ENCODE measurements around the gene OPHN1.

- TF ChIP-seq, protein P1, sequence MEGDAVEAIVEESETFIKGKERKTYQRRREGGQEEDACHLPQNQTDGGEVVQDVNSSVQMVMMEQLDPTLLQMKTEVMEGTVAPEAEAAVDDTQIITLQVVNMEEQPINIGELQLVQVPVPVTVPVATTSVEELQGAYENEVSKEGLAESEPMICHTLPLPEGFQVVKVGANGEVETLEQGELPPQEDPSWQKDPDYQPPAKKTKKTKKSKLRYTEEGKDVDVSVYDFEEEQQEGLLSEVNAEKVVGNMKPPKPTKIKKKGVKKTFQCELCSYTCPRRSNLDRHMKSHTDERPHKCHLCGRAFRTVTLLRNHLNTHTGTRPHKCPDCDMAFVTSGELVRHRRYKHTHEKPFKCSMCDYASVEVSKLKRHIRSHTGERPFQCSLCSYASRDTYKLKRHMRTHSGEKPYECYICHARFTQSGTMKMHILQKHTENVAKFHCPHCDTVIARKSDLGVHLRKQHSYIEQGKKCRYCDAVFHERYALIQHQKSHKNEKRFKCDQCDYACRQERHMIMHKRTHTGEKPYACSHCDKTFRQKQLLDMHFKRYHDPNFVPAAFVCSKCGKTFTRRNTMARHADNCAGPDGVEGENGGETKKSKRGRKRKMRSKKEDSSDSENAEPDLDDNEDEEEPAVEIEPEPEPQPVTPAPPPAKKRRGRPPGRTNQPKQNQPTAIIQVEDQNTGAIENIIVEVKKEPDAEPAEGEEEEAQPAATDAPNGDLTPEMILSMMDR (IDR thresholded peaks at IDR 0.05; ENCODE audit: low read length), result no peak
- TF ChIP-seq EZH2 (optimal IDR thresholded peaks at IDR 0.05; ENCODE audit: low read depth, low read length), result no peak
- TF ChIP-seq EZH2phosphoT487 (IDR thresholded peaks at IDR 0.05; ENCODE audit: low read length), result no peak
Observed at GRCh38 chrX:68186552-68187262, 246.6 kb downstream of the OPHN1 start.

Measured in MM.1S (cell line).